OCI-LY7 (cell line): ENCODE data around the gene CRTAP.

Source experiments
- EZH2phosphoT487 ChIP-seq: fragments of 200-600 bp; sonication (generic); IDR thresholded peaks from 2 replicates; pipeline ENCODE4 v1.6.1; 2018; ENCODE audit warnings: low read depth, borderline replicate concordance, mild to moderate bottlenecking, mixed run types, antibody characterized with exemption, low read length, moderate library complexity, mixed read lengths
- TF ChIP-seq, protein P1 (sequence below): fragments of 200-600 bp; sonication (generic); conservative IDR thresholded peaks from 2 replicates; pipeline ENCODE4 v1.5.1; 2014; ENCODE audit warnings: mild to moderate bottlenecking, antibody characterized with exemption, low read length, moderate library complexity, mixed read lengths

GRCh38 chr3:33159981-33160380, 46.2 kb downstream of the CRTAP start:
- TF ChIP-seq, protein P1, sequence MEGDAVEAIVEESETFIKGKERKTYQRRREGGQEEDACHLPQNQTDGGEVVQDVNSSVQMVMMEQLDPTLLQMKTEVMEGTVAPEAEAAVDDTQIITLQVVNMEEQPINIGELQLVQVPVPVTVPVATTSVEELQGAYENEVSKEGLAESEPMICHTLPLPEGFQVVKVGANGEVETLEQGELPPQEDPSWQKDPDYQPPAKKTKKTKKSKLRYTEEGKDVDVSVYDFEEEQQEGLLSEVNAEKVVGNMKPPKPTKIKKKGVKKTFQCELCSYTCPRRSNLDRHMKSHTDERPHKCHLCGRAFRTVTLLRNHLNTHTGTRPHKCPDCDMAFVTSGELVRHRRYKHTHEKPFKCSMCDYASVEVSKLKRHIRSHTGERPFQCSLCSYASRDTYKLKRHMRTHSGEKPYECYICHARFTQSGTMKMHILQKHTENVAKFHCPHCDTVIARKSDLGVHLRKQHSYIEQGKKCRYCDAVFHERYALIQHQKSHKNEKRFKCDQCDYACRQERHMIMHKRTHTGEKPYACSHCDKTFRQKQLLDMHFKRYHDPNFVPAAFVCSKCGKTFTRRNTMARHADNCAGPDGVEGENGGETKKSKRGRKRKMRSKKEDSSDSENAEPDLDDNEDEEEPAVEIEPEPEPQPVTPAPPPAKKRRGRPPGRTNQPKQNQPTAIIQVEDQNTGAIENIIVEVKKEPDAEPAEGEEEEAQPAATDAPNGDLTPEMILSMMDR, result no peak
- TF ChIP-seq EZH2phosphoT487, result no peak
